Endothelial cell of umbilical vein (primary cell): ENCODE measurements around the gene CNOT10. TPM values are rescaled to one million over a fixed set of nuclear protein-coding genes. Genes with fewer than 3 reads are reported as not detected.

ENCODE experiments used
- BruUV-seq: library from RNA; stranded (reverse); fragments of 400-500 nt; replicated peaks from 2 replicates; lab custom pipeline; 2021; lab: Mats Ljungman, UMichigan
- CTCF ChIA-PET: fragments of 300-600, 350-600 bp; sonication (Branson Sonifier 250); formaldehyde crosslinking; loops from one replicate; lab custom pipeline; 2021; ENCODE audit warnings: antibody characterized with exemption, inconsistent platforms; lab: Charles Lee
- POLR2A ChIA-PET: fragments of 300-600, 350-600 bp; sonication (Branson Sonifier 250); formaldehyde crosslinking; loops from one replicate; lab custom pipeline; 2021; ENCODE audit warnings: antibody characterized with exemption, inconsistent platforms; lab: Charles Lee
- DNase-seq: peaks from one replicate; pipeline ENCODE4 v3.0.0-alpha.2; 2011; ENCODE audit warnings: low read depth, low spot score
- FAIRE-seq: peaks from 2 replicates; lab custom pipeline; 2011; peaks lifted over from hg19 to GRCh38; lab: Jason Lieb, UNC
- H2AFZ ChIP-seq: 2 replicates; pipeline ENCODE4 v1.6.0; 2012; ENCODE audit warnings: low read depth, low read length, control low read depth, inconsistent platforms
- H3K27ac ChIP-seq: 2 replicates; pipeline ENCODE4 v1.5.1; 2011; ENCODE audit warnings: low read depth, mild to moderate bottlenecking, control low read depth, low read length, moderate library complexity; ENCODE audit not compliant: insufficient read depth
- H3K27me3 ChIP-seq, 2 experiments: 2 replicates each; pipeline versions ENCODE4 v1.6.0 to v1.6.1; 2011; ENCODE audit warnings: low read length in 2 of 2, mixed read lengths in 1 of 2; ENCODE audit not compliant: control insufficient read depth in 2 of 2, insufficient read depth in 2 of 2
- H3K36me3 ChIP-seq, 2 experiments: 2 replicates in 1 of 2; 3 replicates in 1 of 2; pipeline ENCODE4 v1.5.1; 2011; ENCODE audit warnings: low read length in 2 of 2, mild to moderate bottlenecking in 1 of 2, moderate library complexity in 1 of 2; ENCODE audit not compliant: control insufficient read depth in 2 of 2, insufficient read depth in 2 of 2; ENCODE audit errors: extremely low read depth in 1 of 2
- H3K4me1 ChIP-seq: 3 replicates; pipeline ENCODE4 v1.5.1; 2011; ENCODE audit warnings: mild to moderate bottlenecking, low read length; ENCODE audit not compliant: control insufficient read depth, insufficient read depth; ENCODE audit errors: extremely low read depth
- H3K4me2 ChIP-seq: 2 replicates; pipeline ENCODE4 v1.6.1; 2011; ENCODE audit warnings: low read length, control low read depth, mixed read lengths; ENCODE audit not compliant: insufficient read depth
- H3K4me3 ChIP-seq, 3 experiments: fragments of 200-600 bp in 1 of 3; sonication (generic), shearing (Covaris generic) in 1 of 3; replicated peaks in 1 of 3; 2 replicates each; pipeline ENCODE4 v1.5.1; 2011 to 2016; ENCODE audit warnings: control low read depth in 3 of 3, low read length in 3 of 3, mild to moderate bottlenecking in 2 of 3, inconsistent platforms in 1 of 3, low read depth in 1 of 3, moderate library complexity in 1 of 3; ENCODE audit not compliant: insufficient read depth in 1 of 3
- H3K79me2 ChIP-seq: 2 replicates; pipeline ENCODE4 v1.6.0; 2012; ENCODE audit warnings: low read length, inconsistent platforms; ENCODE audit not compliant: control insufficient read depth, insufficient read depth
- H3K9ac ChIP-seq: replicated peaks from 2 replicates; pipeline ENCODE3; 2011; ENCODE audit warnings: low read length, control low read depth; ENCODE audit not compliant: insufficient read depth; ENCODE audit errors: extremely low read depth
- H3K9me1 ChIP-seq: replicated peaks from 3 replicates; pipeline ENCODE4 v1.6.0; 2011; ENCODE audit warnings: mild to moderate bottlenecking, low read length; ENCODE audit not compliant: control insufficient read depth, insufficient read depth; ENCODE audit errors: extremely low read depth
- H3K9me3 ChIP-seq: replicated peaks from 2 replicates; pipeline ENCODE4 v1.5.1; 2012; ENCODE audit warnings: low read length, inconsistent platforms; ENCODE audit not compliant: control insufficient read depth, insufficient read depth
- H4K20me1 ChIP-seq: replicated peaks from 2 replicates; pipeline ENCODE3; 2011; ENCODE audit warnings: mild to moderate bottlenecking, low read length; ENCODE audit not compliant: control insufficient read depth, insufficient read depth; ENCODE audit errors: extremely low read depth
- EZH2 ChIP-seq: IDR thresholded peaks from 2 replicates; pipeline ENCODE4 v1.6.1; 2012; ENCODE audit warnings: borderline replicate concordance, low read depth, mild to moderate bottlenecking, moderate library complexity, low read length, inconsistent platforms; ENCODE audit not compliant: severe bottlenecking
- FOS ChIP-seq: IDR thresholded peaks from 2 replicates; pipeline ENCODE4 v1.6.1; 2011; ENCODE audit warnings: mild to moderate bottlenecking, low read length, moderate library complexity, borderline replicate concordance; ENCODE audit not compliant: insufficient read depth
- GATA2 ChIP-seq: IDR thresholded peaks from 2 replicates; pipeline ENCODE4 v1.7.0; 2011; ENCODE audit warnings: low read depth, mild to moderate bottlenecking, moderate library complexity, mixed read lengths, low read length; ENCODE audit not compliant: insufficient read length, insufficient read depth
- JUN ChIP-seq: IDR thresholded peaks from 2 replicates; pipeline ENCODE4 v1.6.1; 2011; ENCODE audit warnings: borderline replicate concordance, low read depth; ENCODE audit not compliant: insufficient read length, insufficient read depth
- MYC ChIP-seq: IDR thresholded peaks from one replicate; pipeline ENCODE4 v1.6.1; 2011; ENCODE audit warnings: mild to moderate bottlenecking, low read depth, low read length
- POLR2A ChIP-seq: IDR thresholded peaks from 2 replicates; pipeline ENCODE4 v1.6.1; 2012; ENCODE audit warnings: low read depth, mild to moderate bottlenecking, control low read depth, low read length
- POLR2AphosphoS5 ChIP-seq: IDR thresholded peaks from 2 replicates; pipeline ENCODE4 v1.6.1; 2012; ENCODE audit warnings: low read depth, mild to moderate bottlenecking, control low read depth, low read length, moderate library complexity; ENCODE audit not compliant: insufficient read depth
- dilution Hi-C: fragments of 300-500 bp; cut with MboI; formaldehyde crosslinking; loops from one replicate; pipeline ENCODE4 v1.15.0; 2019; ENCODE audit warnings: low sequenced_read_pairs; ENCODE audit not compliant: extremely low pct_ligation_motif_present
- intact Hi-C: fragments of 100-400 bp; cut with micrococcal nuclease; formaldehyde crosslinking; loops from one replicate; pipeline ENCODE4 v1.10.0; 2022
- polyA plus RNA-seq, 4 experiments: library from polyadenylated mRNA; depleted of rRNA in 3 of 4; stranded (reverse) in 3 of 4; unstranded in 1 of 4; fragments of >200 nt; gene quantifications; 2 replicates each; pipeline versions ENCODE4 v1.2.1 to v1.2.3, GENCODE V29; 2011 to 2012; ENCODE audit warnings: missing spikeins in 1 of 4
- total RNA-seq: library from RNA; stranded (reverse); gene quantifications from 2 replicates; pipeline ENCODE4 v1.2.3, GENCODE V29; 2021
- TF ChIP-seq, protein P1 (sequence below), 2 donors: IDR thresholded peaks; 1 replicate in 1 of 2; 2 replicates in 1 of 2; pipeline ENCODE4 v1.5.1; 2011; ENCODE audit warnings: low read length in 2 of 2, mild to moderate bottlenecking in 2 of 2, moderate library complexity in 2 of 2, control low read depth in 1 of 2, inconsistent platforms in 1 of 2, low read depth in 1 of 2; ENCODE audit not compliant: insufficient read depth in 1 of 2; ENCODE audit errors: extremely low read depth in 1 of 2
- TF ChIP-seq, protein P2 (sequence below): IDR thresholded peaks from 2 replicates; pipeline ENCODE4 v1.6.1; 2011; ENCODE audit not compliant: insufficient read depth, insufficient read length

The CNOT10 gene
- total and polyA plus RNA-seq, 2 donors (not counting 3 experiments of a cell fraction or from before 2014, with no cell fraction given) = 23.6 to 28.6 TPM

DNA sequence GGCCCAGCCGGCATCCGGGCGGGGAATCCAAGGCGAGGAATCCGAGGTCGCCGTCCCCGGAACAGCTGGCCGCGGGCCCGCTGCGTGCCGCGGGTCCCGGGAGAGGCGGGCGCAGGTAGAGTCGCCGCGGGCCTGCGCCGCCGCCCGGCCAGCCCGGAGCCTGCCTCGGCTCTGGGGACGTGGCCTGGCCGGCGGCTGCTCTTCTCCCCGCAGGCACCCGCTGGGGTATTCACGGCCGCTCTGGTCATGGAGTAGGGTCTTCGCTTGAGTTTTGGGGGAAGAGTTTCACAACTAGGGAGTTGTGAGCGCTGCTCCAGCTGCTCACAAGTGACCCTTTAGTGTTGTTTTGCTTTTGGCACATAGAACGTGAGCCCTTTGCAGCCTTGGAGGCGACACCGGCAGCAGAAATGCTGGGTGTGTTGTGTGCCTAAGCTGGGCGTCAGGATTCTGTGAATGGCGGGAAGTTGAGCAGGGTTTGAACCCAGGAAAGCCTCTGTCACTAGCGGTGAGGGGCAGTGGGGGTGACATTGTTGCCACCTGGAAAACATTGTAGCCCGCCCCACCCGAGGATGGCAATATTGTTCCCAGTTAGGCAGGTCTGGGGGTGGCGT is 136.8 kb downstream of the CNOT10 start:
- ChIA-PET POLR2A (no interaction called here), CTCF (interaction anchor here (1.0 kb wide), 1 partner anchor 80 kb away, joined by 3 read pairs; no protein-coding TSS in a partner anchor)
- no peaks in the 10 kb centered on the region for H3K9me1 ChIP-seq
- TF ChIP-seq EZH2 (peak; percentile 57), MYC (no peak)
- H3K9ac ChIP-seq = no peak overlapping the region
- no peaks in the 10 kb centered on the region for H3K36me3 ChIP-seq
- H3K4me2 ChIP-seq = no peak overlapping the region
- FAIRE-seq (no peak), DNase-seq (no peak)
- peaks cover 5% of the 10 kb centered on the region for H3K4me1 ChIP-seq
- intact Hi-C loops = no loop called here
- dilution Hi-C loops = no loop called here
- no peak overlapping the region for H3K27ac ChIP-seq
- no TSS peak for BruUV-seq
- no peaks in the 10 kb centered on the region for H3K9me3 ChIP-seq
- no peaks in the 10 kb centered on the region for H3K79me2 ChIP-seq
- H4K20me1 ChIP-seq = no peaks in the 10 kb centered on the region
- no peak overlapping the region for H3K4me3 ChIP-seq
- H2AFZ ChIP-seq = no peak overlapping the region
- H3K27me3 ChIP-seq = peaks cover 56 to 71% of the 10 kb centered on the region in 2 experiments

- Histone ChIP-seq H3K79me2 (no peaks in the 10 kb centered on the region), H3K27ac (no peak overlapping the region), H3K36me3 (no peaks in the 10 kb centered on the region), H4K20me1 (no peaks in the 10 kb centered on the region), H3K4me1 (no peaks in the 10 kb centered on the region), H3K9me1 (no peaks in the 10 kb centered on the region), H3K27me3 (peaks cover 48 to 61% of the 10 kb centered on the region in 2 experiments), H3K9me3 (no peaks in the 10 kb centered on the region), H3K4me2 (no peak overlapping the region), H3K4me3 (no peak overlapping the region), H2AFZ (no peak overlapping the region), H3K9ac (no peak overlapping the region)
- FAIRE-seq (no peak), DNase-seq (no peak)
- CTCF ChIA-PET = no interaction called here
- POLR2A ChIA-PET = no interaction called here
- intact Hi-C loops (no loop called here), dilution Hi-C loops (no loop called here)
- TF ChIP-seq, protein P1, sequence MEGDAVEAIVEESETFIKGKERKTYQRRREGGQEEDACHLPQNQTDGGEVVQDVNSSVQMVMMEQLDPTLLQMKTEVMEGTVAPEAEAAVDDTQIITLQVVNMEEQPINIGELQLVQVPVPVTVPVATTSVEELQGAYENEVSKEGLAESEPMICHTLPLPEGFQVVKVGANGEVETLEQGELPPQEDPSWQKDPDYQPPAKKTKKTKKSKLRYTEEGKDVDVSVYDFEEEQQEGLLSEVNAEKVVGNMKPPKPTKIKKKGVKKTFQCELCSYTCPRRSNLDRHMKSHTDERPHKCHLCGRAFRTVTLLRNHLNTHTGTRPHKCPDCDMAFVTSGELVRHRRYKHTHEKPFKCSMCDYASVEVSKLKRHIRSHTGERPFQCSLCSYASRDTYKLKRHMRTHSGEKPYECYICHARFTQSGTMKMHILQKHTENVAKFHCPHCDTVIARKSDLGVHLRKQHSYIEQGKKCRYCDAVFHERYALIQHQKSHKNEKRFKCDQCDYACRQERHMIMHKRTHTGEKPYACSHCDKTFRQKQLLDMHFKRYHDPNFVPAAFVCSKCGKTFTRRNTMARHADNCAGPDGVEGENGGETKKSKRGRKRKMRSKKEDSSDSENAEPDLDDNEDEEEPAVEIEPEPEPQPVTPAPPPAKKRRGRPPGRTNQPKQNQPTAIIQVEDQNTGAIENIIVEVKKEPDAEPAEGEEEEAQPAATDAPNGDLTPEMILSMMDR (IDR thresholded peaks at IDR 0.05; ENCODE audit: extremely low read depth in 1 of 2, insufficient read depth in 1 of 2, low read depth in 1 of 2, low read length in 2 of 2) = no peak
- TF ChIP-seq, protein P2, sequence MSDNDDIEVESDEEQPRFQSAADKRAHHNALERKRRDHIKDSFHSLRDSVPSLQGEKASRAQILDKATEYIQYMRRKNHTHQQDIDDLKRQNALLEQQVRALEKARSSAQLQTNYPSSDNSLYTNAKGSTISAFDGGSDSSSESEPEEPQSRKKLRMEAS = no peak
- TF ChIP-seq JUN = no peak
- no peak for TF ChIP-seq FOS
- no peak for TF ChIP-seq POLR2A
- no peak for TF ChIP-seq POLR2AphosphoS5
- no peak for TF ChIP-seq EZH2
- no peak for TF ChIP-seq MYC
- TF ChIP-seq GATA2 = no peak
- no TSS peak for BruUV-seq
Measured at GRCh38 chr3:32822609-32823498, 137.9 kb downstream of the CNOT10 start.
